SHP77 (cell line): Measurements from ENCODE around the gene FCRLB.
"Not testable (repeated sequence)": the region's sequence is repeated elsewhere in the genome, so short reads cannot be mapped to it uniquely, and the experiment has no call there.

Experiments
- DNase-seq, 2 experiments: peaks; one replicate each; lab custom pipeline; 2025; lab: John Stamatoyannopoulos, UW

The FCRLB gene, protein sequence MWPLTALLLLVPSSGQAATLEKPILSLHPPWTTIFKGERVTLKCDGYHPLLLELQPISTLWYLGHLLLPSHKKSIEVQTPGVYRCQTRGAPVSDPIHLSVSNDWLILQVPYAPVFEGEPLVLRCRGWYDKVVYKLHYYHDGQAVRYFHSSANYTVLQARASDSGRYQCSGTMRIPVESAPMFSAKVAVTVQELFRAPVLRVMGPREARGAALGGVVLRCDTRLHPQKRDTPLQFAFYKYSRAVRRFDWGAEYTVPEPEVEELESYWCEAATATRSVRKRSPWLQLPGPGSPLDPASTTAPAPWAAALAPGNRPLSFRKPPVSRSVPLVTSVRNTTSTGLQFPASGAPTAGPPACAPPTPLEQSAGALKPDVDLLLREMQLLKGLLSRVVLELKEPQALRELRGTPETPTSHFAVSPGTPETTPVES

DNA sequence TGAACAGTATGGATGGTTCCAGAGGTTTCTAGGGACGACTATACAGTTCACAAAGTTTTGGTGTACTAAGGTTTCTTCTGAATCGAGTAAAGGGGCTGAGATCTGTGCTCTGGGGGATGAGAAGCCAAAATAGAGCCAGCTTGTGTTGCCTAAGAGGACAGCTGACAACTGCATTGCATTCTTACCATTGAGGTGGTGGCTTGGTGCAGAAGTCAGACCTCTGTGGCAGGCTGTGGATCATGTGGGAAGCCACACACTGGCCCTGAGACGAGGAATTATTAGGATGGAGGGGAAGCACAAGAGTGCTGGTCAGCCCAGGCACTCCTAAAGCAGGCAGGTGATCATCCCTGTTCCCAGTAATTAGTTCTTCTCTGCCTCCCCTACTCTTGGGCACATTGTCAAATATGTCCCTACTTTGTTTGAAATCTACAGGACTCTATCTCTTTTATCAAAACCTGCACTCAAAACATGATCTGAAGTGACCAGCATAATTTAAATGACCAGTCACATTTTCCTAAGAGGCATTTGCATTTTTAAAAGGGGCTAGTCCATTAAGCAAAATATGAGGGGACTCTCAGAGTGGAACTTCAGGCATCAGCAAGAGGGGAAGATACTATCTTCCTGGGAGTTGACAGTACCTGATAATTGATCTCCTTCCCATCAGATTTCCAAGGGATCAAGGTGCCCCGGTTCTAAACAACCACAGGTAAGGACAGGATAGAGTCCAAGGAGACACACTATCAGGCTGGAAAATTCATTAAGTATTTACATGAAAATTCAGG lies at the start of gene FCRLB:
Gene FCRLB (plus strand): TSS at position 589 of the 782 bp plus-strand sequence. CDS start 1,129 bp downstream, outside the sequence.
- DNase-seq, result no peak

DNA sequence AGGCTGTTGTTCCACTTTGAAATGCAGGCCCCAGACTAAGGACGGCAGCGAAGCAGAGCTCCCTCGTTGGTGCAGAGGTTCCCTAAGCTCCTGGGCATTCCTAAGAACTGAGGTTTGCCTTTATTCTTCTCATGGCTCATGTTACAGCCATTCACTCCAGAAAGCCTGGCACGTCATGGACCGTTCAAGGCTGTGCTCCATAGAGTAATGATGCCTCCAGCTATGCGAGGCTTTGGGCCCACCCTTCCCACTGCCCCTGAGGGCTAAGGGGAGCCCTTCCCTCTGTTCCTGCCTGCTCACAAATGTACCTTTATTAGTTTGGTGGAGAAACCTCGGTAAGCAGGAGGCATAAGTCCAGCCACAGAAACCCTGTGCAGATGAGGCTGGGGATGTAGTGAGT lies 47.9 kb upstream of the FCRLB start:
- DNase-seq, result not testable (repeated sequence)

DNA sequence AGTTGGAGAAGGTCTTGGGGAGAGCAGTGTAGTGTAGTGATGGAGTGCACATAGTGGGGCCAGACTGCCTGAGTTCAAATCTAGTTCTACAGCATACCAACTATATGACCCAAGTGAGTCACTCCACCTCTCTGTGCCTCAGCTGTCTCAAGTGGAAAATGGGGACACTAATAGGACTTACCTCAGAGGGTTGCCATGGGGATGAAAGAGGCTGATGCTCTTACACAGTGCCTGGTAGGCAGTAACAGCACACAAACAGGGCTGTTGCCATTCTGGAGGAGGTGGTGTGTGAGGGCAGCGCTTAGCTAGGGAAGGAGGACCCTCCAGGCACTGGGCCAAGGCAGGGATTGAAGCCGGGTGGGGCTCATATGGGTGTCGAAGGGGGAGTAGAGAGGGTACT lies 46.9 kb upstream of the FCRLB start:
- not testable (repeated sequence) for DNase-seq

DNA sequence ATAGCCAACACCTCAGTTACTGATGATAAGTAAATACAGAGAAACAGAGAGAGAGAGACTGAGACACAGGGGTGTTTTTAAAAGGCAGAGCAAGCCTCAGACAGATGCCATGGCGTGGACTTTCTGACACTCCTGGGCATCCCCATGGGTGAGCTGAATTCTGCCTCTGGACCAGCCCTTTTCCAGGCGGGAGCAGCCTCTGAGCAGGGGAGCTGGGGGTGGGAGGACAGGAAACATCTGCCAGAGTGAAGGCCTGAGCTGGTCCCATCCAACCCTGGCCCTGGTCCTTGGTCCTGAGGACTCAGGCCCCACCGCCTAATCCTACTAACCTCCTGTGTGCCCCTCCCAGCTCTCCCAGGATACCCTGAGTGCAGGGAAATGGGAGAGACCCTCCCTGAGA lies 46.4 kb upstream of the FCRLB start:
- DNase-seq, result not testable (repeated sequence)

DNA sequence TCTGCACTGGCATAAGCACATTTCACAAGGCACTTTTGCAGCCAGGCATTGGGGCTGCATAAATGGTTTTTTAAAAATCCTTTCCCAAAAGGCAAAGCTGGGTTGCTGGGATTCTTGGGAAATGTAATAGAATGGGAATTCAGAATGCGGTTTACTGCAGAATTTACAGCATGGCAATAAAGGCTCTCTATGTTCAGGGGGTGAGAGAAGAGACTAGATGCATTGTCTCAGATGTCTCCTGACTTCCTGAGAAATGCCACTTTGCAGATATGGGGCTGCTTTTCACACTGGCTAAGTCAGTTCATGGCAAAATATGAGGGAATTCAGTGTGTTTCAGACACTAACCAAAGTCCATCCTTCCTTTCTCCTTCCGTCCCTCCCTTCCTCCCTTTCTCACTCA lies 44.9 kb upstream of the FCRLB start:
- DNase-seq, result no peak

DNA sequence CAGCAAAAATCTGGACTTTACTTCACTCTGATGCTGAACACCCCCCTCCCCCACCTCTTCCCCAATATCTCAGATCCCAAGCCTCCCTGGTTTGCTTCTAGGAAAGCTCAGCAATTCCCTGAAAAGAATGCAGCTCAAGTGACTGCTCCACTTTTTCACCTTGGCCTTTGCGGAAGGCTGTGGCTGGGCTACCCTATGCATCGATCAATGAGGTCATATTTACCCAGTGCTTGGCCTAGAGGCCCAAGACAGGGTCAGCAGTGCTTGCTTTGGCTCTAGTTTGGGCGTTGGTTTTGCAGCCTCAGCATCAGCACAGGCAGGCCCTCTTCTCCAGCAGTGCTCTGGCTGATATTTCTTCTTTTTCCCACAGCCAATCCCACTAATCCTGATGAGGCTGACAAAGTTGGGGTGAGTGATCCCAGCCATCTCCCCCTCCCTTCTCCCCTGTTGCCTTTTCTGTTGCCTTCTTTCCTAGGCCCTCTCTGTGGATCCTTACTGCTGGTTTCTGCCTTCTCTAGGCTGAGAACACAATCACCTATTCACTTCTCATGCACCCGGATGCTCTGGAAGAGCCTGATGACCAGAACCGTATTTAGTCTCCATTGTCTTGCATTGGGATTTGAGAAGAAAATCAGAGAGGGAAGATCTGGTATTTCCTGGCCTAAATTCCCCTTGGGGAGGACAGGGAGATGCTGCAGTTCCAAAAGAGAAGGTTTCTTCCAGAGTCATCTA lies 44.2 kb upstream of the FCRLB start:
- no peak for DNase-seq

DNA sequence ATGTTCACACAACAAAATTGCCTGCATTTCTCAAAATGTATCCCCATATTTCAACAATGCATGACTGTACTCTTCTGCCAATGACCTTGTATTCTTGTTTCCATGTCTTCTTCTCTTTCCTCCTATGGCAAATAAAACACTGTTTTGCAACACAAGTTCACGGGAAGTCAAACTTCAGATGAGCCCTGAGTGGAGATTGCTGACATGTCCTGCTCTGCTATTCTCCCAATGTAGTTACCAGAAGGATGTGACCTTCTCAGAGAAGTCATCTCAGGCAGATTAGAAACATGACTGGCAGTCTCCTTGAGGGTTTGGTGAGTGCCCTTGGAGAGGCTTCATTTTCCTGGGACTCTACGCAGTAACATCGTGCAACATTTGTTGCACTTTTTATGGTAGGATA lies 42.8 kb upstream of the FCRLB start:
- no peak for DNase-seq

DNA sequence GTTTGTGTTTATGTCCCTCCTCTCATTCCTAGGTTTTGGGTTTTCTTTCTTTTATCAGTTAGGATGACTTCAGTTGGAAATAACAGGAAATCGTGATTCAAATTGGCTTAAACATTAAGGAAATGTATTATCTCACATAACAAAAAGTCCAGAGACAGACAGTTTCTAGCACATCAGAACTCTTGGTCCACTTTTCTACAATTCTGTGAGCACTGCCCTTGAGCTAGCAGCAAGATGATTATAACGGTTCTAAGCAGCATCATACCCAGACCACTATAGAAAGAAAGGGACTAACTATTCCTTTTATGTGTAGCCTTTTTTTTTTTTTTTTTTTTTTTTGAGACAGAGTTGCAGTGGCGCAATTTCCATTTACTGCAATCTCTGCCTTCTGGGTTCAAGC lies 39.5 kb upstream of the FCRLB start:
- no peak for DNase-seq

DNA sequence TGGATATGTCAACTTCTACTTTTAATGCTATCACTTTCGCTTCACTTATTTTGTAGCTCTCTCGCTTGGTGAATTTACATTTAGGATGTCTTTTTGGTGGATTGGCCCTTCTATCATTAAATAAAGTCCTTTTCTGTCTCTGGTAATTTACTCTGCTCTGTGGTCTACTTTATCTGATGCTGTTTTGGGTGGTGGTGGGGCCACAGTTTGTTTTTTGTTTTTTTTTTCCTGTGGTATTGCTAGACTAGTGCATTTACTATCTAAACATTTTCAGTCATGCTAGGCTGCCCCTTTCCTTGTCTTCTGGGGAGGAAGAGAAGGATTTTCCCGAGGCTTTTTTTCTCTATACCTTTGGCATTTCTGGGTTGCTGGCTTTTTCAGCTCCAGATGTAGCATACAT lies 32.4 kb upstream of the FCRLB start:
- DNase-seq, result no peak

DNA sequence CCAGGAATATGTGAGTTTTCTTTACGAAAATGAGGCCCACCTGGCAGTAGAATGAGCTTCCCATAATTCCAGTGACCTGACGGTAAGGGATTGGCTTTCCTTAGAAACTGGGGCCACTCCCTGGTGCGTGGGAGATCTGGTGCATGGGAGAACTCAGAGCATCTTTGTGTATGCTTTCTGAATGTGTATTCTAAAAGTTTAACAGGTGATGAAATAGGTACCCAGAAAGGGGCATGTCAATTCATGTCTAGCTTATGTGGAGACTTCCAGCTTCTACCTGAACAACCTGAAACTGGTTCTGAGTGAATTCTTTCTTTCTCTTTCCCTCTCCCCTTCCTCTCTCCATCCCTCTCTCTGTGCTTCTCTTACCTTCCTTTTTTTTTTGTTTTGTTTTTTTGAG lies 29.5 kb upstream of the FCRLB start:
- DNase-seq, result no peak

DNA sequence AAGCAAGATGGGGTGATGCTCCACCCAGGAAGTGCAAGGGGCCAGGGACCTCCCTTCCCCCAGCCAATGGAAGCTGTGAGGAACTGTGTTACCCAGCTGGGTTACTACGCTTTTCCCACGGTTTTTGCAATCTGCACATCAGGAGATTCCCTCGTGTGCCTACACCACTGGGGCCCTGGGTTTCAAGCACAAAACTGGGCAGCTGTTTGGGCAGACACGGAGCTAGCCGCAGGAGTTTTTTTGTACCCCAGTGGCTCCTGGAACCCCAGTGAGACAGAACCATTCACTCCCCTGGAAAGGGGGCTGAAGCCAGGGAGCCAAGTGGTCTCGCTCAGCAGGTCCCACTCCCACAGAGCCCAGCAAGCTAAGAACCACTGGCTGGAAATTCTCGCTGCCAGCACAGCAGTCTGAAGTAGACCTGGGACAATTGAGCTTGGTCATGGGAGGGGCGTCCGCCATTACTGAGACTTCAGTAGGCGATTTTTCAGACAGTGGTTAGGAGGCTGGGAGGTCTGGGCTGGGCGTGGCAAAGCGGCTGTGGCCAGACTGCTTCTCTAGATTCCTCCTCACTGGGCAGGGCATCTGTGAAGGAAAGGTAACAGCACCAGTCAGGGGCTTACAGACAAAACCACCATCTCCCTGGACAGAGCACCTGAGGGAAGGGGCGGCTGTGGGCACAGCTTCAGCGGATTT lies 28.2 kb upstream of the FCRLB start:
- peak in 1 of 2 experiments; percentile 0 for DNase-seq

DNA sequence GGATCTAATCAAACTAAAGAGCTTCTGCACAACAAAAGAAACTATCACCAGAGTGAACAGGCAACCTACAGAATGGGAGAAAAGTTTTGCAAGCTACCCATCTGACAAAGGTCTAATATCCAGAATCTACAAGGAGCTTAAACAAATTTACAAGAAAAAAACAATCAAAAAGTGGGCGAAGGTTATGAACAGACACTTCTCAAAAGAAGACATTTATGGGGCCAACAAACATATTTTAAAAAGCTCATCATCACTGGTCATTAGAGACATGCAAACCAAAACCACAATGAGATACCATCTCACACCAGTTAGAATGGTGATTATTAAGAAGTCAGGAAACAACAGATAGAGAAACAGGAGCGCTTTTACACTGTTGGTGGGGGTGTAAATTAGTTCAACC lies 23.0 kb upstream of the FCRLB start:
- not testable (repeated sequence) for DNase-seq

DNA sequence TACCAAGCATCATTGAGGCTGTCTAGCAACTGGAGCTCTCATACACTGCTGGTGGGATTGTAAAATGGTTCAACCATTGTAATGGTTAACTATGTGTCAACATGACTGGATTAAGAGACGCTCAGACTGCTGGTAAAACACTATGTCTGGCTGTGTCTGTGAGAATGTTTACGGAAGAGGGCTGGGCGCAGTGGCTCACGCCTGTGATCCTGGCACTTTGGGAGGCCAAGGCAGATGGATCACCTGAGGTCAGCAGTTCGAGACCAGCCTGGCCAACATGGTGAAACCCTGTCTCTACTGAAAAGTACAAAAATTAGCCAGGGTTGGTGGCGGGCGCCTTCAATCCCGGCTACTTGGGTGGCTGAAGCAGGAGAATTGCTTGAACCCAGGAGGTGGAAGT lies 19.1 kb upstream of the FCRLB start:
- peak; percentile 4 to 12 for DNase-seq

DNA sequence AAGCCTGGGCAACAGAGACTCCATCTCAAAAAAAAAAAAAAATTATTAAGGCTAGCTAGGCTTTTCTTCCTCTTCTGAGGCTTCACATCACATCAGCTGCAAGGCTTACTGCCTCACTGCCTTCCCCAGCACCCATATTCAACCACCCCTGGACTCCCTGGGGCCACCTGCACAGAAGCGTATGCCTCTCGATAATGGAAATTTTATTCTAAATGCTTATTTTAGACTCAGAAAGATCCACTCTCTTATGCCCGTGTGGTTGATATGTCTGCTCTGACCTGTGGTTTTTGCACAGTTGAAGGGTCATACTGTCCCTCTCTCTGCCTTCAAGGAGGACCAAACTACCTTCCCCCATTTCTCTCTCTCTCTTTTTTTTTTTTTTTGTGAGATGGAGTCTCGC lies 15.8 kb upstream of the FCRLB start:
- DNase-seq, result no peak

DNA sequence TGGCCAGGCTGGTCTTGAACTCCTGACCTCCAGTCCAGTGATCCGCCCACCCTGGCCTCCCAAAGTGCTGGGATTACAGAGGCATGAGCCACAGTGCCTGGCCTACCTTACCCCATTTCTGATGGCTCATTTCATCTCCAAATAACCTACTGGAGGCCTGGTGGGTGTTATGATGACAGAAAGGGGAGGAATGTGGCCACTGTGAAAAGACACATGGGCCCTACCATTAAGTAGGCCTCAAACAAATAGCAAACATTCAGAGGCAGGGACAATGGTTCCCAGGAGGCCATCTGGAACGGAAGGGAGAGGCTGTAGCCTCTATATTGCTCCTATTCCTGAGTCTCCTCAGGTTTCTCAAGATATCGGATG lies 15.2 kb upstream of the FCRLB start:
- DNase-seq, result no peak

DNA sequence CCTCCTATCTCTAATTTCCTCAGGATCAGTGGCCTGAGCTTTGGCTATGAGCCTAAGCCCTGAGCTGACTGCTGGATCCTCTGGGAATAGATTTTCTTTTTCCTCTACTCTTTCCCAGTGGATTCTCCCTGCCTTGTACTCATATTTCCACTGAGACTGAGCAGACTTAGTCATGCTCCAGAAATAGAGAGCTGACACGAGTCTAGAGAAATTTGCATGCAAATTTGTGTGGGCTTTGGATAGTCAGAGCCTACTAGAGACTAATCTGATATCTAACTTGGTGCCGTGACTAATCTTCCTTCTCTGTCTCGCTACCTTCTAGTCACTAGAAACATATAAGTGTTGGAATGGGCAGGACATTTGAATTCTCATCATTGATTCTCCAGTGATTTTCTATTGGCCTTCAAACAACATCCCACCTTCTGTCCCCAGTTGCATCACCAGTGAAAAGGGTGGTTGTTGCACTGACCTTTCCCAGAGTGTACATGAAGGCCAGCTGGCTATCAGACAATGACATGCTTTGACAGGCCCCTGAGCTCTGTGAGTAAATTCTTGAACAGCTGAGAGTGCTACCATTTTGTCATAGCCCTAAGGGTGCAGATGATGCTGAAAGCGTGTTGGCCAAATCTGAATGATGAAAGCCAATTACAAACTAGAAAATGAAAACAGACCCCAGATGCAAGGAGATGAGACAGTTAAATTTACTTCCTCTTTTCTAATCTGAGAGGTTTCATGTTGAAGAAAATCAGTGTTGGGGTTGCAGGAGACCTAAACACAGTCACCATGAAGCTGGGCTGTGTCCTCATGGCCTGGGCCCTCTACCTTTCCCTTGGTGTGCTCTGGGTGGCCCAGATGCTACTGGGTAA lies 14.6 kb upstream of the FCRLB start, which contains the start of gene FCRLA:
Gene FCRLA (plus strand): TSS at position 748 of the 866 bp plus-strand sequence. CDS start 36 bp downstream, at position 784.
- no peak for DNase-seq

DNA sequence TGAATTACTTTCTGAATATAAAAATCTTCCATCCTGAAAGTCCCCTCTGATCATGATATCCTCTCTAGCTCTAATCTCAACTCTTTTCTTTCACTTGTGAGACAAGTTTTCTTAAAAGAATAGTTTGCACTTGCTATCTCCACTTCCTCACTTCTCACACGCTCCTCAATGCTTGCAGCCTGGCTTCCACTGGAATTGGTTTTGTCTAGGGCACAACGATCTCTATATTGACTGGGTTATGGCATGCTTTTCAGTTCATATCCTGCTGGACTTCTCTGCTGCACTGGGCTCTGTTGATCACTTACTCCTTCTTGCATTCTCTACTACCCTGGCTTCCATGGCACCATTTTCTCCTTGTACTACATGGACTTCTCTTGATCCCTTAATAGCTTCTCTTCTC lies 13.8 kb upstream of the FCRLB start:
- DNase-seq, result no peak

DNA sequence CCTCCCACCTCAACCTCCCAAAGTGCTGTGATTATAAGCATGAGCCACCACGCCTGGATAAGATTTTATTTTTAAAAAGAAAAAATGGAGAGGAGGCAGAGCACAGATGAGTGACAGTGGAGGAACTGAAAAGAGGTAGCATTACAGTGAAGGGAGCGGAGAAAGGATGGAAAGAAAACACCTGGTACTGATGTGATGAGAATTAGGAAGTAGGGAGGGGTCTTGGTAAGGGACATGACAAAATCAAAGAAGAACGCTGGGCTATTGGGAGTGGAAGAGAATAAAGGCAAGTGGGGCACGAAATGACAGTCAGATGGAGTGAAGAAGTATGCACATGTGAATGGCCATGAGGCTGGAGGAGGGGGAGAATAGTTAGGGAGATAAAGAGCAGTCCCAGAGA lies 12.0 kb upstream of the FCRLB start:
- no peak for DNase-seq

DNA sequence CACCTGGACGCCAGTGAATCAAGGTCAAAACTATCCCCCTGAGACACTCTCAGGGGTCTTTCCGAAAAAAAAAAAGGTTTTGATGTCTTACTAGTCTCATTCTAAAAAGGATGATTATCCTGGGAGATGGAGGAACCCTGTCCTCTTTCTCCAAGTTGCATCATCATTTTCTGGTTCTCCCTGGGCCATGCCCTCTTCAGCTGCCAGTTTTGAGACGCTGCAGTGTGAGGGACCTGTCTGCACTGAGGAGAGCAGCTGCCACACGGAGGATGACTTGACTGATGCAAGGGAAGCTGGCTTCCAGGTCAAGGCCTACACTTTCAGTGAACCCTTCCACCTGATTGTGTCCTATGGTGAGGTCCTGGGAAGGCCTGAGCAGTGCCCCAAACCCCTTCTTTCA lies 10.8 kb upstream of the FCRLB start:
- DNase-seq, result no peak

DNA sequence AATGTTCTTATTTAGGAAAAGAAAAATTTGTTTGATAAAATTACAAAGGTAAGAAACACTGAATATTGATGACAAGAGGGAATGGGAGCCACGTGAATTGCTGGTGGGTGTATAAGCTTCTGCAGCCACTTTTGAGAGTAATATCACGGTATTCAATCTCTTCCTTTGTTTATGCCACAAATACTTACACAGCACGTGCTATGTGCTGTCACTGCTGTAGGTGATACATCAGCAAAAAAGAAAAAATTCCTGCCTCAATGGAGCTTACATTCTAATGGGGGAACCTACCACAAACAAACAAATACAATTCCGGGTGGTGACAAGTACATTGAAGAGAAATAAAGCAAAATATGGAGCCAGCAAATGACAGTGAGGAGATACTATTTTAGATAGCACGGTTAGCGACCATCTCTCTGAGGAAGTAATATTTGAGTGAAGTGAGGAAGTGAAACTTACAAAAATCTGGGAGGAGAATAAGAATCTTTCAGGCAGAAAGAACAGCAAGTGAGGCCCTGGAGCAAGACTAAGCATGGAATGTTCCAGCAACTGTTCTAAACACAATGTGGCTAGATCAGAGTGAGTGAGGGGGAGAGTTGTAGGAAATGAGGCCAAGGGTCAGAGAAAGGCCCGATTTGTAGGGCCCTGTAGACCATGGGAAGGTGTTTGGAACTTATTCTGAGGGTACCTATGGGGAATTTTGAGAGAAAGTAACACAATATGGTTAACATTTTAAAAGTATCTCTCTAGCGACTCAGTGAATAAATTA lies 2.6 kb upstream of the FCRLB start:
- no peak for DNase-seq
